Measurements from ENCODE around the gene TARBP1.

DNA sequence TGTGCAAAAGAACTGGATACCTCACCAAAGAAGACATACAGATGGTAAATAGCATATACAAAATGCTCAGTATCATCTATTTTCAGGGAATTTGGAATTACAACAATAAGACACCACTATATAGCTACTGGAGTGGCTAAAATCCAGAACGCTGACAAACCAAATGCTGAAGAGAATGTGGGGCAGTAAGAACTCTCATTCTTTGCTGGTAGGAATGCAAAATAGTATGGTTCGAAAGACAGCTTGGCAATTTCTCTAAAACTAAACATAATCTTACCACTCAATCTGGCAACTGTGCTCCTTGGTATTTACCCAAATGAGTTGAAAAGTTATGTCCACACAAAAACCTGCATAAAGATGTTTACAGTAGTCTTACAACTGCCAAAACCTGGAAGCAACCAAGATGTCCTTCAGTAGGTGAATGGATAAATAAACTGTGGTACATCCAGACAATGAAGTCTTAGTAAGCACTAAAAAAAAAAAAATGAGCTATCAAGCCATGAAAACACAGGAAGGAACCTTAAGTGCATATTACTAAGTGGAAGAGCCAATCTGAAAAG lies 26.5 kb downstream of the TARBP1 start:
- TF ChIP-seq, protein P1, sequence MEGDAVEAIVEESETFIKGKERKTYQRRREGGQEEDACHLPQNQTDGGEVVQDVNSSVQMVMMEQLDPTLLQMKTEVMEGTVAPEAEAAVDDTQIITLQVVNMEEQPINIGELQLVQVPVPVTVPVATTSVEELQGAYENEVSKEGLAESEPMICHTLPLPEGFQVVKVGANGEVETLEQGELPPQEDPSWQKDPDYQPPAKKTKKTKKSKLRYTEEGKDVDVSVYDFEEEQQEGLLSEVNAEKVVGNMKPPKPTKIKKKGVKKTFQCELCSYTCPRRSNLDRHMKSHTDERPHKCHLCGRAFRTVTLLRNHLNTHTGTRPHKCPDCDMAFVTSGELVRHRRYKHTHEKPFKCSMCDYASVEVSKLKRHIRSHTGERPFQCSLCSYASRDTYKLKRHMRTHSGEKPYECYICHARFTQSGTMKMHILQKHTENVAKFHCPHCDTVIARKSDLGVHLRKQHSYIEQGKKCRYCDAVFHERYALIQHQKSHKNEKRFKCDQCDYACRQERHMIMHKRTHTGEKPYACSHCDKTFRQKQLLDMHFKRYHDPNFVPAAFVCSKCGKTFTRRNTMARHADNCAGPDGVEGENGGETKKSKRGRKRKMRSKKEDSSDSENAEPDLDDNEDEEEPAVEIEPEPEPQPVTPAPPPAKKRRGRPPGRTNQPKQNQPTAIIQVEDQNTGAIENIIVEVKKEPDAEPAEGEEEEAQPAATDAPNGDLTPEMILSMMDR (IDR thresholded peaks at IDR 0.05; ENCODE audit: poor library complexity), result no peak
- no peak for TF ChIP-seq EZH2phosphoT487 (IDR thresholded peaks at IDR 0.05; ENCODE audit: low read depth, severe bottlenecking, unreplicated experiment)
